ENCODE data around the gene NUDT1. TPM values are rescaled to one million over a fixed set of nuclear protein-coding genes. Genes with fewer than 3 reads are reported as not detected.

Gene NUDT1
- polyA plus RNA-seq, 1 donor from 2014 or later, result 52.1 TPM

DNA sequence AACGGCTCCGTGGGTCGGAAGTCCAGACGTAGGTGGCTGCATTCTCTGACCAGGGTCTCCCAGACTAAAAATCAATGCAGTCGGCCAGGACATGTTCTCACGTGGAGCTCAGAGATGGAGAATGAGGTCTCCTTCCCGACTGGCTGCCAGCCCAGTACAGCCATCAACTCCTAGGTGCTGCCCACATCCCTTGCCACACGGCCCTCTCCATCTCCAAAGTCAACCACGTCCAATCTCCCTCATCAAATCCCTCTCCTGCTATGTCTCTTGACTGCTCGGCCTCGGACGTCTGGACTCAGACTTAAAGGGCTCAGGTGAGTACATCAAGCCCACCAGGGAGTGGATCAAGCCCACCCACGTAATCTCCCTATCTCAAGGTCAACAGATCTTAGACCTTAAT lies 16.2 kb upstream of the NUDT1 start:
- Mint-ChIP-seq H3K9me3 (no peaks in the 10 kb centered on the region), H3K4me3 (peak overlapping the region in 1 of 4 donors; percentile 28), H3K4me1 (peaks cover 0 to 7% (median 5%) of the 10 kb centered on the region in 3 donors), H3K27ac (no peak overlapping the region), H3K27me3 (no peaks in the 10 kb centered on the region), H3K36me3 (peaks cover 2% of the 10 kb centered on the region)

DNA sequence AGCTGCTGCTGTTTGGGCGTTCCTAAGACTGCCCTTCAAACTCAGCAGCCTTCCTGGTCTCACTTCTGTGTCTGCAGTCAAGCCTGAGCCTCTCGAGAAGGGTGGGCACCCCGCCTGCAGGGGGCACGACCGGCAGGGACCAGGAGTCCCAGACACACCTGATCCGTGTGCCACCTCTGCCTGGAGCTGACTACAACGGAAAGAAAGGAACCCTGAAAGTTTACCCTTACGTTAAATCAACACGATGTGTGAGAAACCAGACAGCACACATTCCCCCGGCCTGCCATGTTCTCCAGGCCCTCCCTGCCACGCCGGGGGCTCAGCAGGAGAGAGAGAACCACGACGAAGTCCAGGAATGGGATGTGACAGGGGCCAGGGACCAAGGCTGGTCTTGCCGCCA lies 14.3 kb upstream of the NUDT1 start:
- no peaks in the 10 kb centered on the region for H3K9me3 Mint-ChIP-seq
- H3K4me1 Mint-ChIP-seq, result peaks cover 8 to 13% (median 11%) of the 10 kb centered on the region in 3 donors
- no peak overlapping the region for H3K27ac Mint-ChIP-seq
- H3K27me3 Mint-ChIP-seq, result no peaks in the 10 kb centered on the region
- H3K4me3 Mint-ChIP-seq, result peak overlapping the region in 1 of 4 donors; percentile 70
- H3K36me3 Mint-ChIP-seq, result peaks cover 2% of the 10 kb centered on the region

DNA sequence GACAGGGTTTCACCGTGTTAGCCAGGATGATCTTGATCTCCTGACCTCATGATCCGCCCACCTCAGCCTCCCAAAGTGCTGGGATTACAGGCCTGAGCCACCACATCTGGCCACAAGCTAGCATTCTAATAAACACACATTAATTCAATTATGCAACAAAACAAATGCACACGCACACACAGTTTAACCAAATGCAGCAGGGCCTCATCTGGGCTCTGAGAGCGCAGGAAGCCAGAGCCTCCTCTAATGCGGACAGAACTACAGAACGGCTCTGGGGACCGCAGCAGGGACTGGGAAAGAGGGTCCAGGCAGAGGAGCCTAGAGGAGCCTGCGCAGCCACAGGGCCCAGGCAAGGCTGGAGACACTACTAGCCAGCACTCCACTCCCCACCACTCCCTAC lies 13.1 kb upstream of the NUDT1 start:
- H3K36me3 Mint-ChIP-seq, result peaks cover 2% of the 10 kb centered on the region
- H3K4me3 Mint-ChIP-seq, result peak overlapping the region in 1 of 4 donors; percentile 80
- H3K4me1 Mint-ChIP-seq, result peaks cover 8 to 17% (median 13%) of the 10 kb centered on the region in 3 donors
- H3K27ac Mint-ChIP-seq, result no peak overlapping the region
- no peaks in the 10 kb centered on the region for H3K27me3 Mint-ChIP-seq
- no peaks in the 10 kb centered on the region for H3K9me3 Mint-ChIP-seq

DNA sequence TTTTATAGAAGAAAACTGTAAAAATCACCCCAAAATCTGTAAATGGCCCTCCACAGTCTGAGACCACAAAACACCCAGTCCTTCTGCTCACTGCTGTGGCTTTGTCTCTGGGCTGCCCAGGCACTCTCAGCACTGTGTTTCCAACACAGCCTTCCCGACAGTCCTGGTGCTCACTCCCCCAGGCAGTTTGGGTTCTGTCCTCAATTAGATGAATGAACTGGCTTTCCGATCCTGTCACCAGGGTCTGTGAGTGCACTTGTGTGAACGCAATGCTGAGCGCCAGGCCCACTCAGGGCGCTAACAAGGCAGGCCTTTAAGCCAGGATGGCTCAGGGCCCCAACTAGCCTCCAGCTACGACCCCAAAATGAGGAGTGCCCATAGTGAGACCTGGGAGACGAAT lies 12.6 kb upstream of the NUDT1 start:
- Mint-ChIP-seq H3K27me3 (no peaks in the 10 kb centered on the region), H3K27ac (no peak overlapping the region), H3K36me3 (peaks cover 2% of the 10 kb centered on the region), H3K4me1 (peaks cover 8 to 17% (median 12%) of the 10 kb centered on the region in 3 donors), H3K4me3 (peak overlapping the region in 1 of 4 donors; percentile 80), H3K9me3 (no peaks in the 10 kb centered on the region)

DNA sequence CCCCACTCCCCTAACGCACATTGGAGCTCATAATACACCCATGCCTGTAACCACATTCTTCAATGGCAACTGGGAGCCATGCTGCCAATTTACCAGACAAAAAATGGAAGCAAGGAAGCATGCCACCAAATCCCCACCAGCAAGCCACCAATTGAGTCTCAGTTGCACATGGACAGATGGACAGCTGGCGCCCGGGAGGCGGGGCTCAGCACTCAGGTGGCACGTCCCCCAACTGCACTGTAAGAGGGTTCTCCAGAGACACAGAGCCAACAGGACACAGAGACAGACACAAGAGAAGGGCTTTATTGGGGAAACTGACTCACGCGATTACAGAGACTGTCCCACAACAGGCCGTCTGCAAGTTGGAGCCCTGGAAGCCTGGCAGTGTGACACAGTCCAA lies 11.8 kb upstream of the NUDT1 start:
- Mint-ChIP-seq H3K36me3 (peaks cover 4% of the 10 kb centered on the region), H3K27ac (no peak overlapping the region), H3K27me3 (no peaks in the 10 kb centered on the region), H3K4me3 (peak overlapping the region in 3 of 4 donors; percentile 60 to 80 (median 70)), H3K4me1 (peaks cover 8 to 17% (median 13%) of the 10 kb centered on the region in 3 donors), H3K9me3 (no peaks in the 10 kb centered on the region)

DNA sequence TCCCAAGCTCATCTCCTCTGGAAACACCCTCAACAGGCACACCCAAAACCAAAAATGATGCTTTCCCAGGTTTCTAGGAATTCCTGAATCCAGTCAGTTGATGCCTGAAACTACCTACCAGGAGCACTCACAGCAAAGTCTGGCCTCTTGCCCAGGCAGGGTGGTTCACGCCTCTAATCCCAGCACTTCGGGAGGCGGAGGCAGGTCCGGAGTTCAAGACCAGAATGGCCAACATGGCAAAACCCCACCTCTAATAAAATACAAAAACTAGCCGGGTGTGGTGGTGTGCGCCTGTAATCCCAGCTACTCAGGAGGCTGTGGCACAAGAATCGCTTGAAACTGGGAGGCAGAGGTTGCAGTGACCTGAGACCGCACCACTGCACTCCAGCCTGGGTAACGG lies 11.1 kb upstream of the NUDT1 start:
- Mint-ChIP-seq H3K9me3 (no peaks in the 10 kb centered on the region), H3K27me3 (no peaks in the 10 kb centered on the region), H3K4me1 (peaks cover 8 to 20% (median 13%) of the 10 kb centered on the region in 3 donors), H3K27ac (no peak overlapping the region), H3K4me3 (peak overlapping the region in 2 of 4 donors; percentile 60 to 68), H3K36me3 (peaks cover 4% of the 10 kb centered on the region)

DNA sequence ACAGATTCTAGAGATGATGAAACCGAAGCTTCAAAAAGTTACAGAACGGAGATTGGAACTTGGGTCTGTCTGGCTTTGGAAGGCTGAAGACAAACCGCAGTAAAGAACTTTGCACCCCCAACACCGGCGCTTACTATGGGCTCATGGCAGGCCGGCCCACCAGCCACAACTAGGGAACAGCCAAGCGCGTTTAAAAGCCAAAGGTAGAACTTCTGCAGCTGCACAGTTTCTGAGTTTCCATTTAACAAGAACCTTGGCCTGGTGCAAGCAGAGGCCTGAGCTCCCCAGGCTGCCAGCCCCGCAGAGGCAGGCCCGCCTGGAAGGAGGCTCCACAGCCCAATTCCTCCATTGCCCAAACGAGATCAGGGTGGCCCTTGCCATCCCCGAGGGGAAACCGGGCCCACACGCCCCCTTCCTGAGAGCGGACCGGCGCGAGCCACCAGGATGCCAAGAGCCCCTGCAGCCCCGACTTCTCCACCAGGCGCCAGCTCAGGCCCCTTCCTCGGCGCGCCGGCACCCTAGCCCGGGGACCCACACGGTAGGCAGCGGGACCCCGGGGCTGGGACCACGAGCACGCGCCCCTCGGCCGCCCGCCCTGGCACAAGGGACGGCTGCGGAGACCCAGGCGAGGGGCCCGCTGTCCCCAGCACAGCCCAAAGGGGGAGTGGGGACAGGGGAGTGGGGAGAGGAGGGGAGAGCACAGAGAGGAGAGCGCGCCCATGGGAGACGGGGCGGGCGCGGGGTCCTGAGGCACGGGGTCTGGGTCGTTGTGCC lies 9.8 kb upstream of the NUDT1 start:
- H3K36me3 Mint-ChIP-seq, result peaks cover 5% of the 10 kb centered on the region
- peak overlapping the region; percentile 50 to 90 (median 83) for H3K27ac Mint-ChIP-seq
- H3K4me1 Mint-ChIP-seq, result peaks cover 10 to 24% (median 14%) of the 10 kb centered on the region in 3 donors
- H3K27me3 Mint-ChIP-seq, result no peaks in the 10 kb centered on the region
- H3K4me3 Mint-ChIP-seq, result peak overlapping the region; percentile 90 to 95 (median 93)
- peaks cover 0 to under 1% (median 0%) of the 10 kb centered on the region in 3 donors for H3K9me3 Mint-ChIP-seq

DNA sequence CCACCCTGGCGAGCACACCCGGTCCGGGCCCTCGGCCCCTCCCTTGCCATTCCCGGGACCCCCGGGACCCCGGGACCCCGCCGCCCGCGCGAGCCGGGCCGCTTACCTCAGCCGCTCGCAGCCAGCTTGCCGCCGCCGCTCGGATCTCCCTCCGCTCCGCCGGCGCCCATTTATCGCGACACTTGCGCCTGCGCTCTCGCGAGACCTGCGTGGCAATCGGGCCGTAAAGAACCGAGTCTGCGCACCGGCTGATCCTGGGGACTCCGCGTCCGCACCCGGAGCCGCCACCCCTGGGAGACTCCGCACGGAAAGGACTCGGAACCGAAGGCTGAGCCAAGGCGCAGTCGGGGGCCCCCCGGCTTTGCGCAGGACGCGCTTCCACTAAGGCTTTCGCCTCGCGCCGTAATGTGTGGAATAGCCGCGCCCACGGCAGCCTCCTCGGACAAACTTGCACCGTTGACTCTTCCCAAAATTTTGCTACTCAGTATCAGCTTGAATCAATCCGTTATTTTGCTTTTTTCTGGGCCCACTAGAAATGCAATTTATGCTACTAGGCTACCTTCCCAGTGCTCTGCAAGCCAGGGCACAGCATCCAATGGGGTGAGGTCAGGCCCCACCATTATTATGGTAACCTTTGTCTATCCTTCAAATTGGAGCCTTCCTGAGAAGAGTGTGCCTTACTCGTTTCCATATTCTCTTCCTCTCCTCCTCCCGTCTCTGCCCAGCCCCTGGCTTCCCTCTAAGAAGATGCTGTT lies 9.1 kb upstream of the NUDT1 start, which contains the start of gene MAD1L1:
Gene MAD1L1 (minus strand): TSS at position 180 of the 755 bp plus-strand sequence. CDS start 2,812 bp downstream, outside the sequence.
- H3K27me3 Mint-ChIP-seq, result no peaks in the 10 kb centered on the region
- H3K36me3 Mint-ChIP-seq, result peaks cover 6% of the 10 kb centered on the region
- peaks cover 0 to 2% (median 0%) of the 10 kb centered on the region in 3 donors for H3K9me3 Mint-ChIP-seq
- peaks cover 15 to 29% (median 18%) of the 10 kb centered on the region in 3 donors for H3K4me1 Mint-ChIP-seq
- H3K27ac Mint-ChIP-seq, result peak within 1 kb of the TSS; percentile 50 to 90 (median 90)
- H3K4me3 Mint-ChIP-seq, result peak within 1 kb of the TSS; percentile 92 to 95 (median 94)

DNA sequence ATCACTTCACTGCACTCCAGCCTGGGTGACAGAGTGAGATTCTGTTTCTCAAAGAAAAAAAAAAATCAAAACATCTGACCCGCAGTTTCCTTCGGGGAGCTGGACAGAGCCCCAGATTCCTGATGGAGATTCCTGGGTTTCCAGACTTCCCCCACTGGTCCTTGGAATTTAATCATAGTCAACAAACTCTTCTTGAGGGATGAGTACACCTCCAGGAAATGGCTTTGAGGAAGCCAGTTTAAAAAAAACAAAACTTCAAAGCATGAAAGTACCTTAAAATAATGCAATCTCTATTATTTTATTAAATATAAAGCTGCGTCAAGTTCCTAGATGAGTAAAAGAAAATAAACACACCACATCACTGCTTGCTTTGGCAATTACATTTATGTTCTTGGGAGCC lies 8.1 kb upstream of the NUDT1 start:
- H3K4me3 Mint-ChIP-seq, result peak overlapping the region; percentile 34 to 95 (median 65)
- no peaks in the 10 kb centered on the region for H3K27me3 Mint-ChIP-seq
- H3K27ac Mint-ChIP-seq, result no peak overlapping the region
- H3K36me3 Mint-ChIP-seq, result peaks cover 6% of the 10 kb centered on the region
- H3K4me1 Mint-ChIP-seq, result peaks cover 15 to 32% (median 18%) of the 10 kb centered on the region in 3 donors
- H3K9me3 Mint-ChIP-seq, result peaks cover 0 to 2% (median 0%) of the 10 kb centered on the region in 3 donors

DNA sequence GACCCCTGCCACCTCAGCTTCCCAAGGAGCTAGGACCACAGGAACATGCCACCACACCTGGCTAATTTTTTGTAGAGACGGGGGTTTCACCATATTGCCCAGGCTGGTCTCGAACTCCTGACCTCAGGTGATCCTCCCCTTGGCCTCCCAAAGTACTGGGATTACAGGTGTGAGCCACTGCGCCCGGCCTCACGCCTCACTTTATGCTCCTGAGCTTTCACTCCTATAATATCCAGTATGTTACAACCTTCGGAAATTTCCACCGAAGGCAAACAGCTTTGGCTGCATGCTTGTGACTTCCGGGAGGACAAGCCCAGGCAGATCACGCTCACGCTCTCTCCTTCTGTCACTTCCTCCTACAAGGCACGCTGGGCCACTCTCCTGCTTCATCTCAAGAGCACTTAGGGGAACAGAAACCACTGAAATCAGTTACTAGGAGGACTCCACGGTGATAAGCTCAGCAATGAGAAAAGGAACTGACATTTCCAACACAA lies 4.9 kb upstream of the NUDT1 start:
- Mint-ChIP-seq H3K9me3 (peaks cover 0 to 2% (median 0%) of the 10 kb centered on the region in 3 donors), H3K27ac (peak overlapping the region; percentile 90 to 100 (median 99)), H3K4me3 (peak overlapping the region; percentile 81 to 95 (median 87))

DNA sequence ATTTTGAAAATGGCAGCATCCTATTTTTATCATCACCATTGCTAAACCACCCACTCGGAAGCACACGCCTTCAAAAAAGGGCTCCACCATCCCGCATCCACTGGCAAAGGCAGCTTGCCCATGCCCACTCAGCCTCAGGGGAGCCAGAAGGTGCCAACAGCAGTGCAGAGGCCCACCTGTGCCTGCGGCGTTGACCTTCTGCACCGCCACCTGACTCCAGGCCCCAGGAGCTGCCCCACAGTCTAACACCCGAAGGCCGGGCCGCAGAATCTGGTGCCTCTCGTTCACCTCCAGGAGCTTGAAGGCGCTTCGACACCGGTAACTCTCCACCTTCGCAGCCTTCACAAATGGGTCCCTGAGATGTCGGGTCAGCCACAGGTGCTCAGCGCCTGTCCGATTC lies 2.8 kb upstream of the NUDT1 start:
- H3K27me3 Mint-ChIP-seq, result no peaks in the 10 kb centered on the region
- H3K9me3 Mint-ChIP-seq, result peaks cover 0 to 2% (median 0%) of the 10 kb centered on the region in 3 donors
- H3K27ac Mint-ChIP-seq, result peak overlapping the region in 1 of 3 donors; percentile 42
- H3K36me3 Mint-ChIP-seq, result peaks cover 5% of the 10 kb centered on the region
- peaks cover 15 to 30% (median 19%) of the 10 kb centered on the region in 3 donors for H3K4me1 Mint-ChIP-seq
- peak overlapping the region in 1 of 4 donors; percentile 85 for H3K4me3 Mint-ChIP-seq

More for the DNA sequence above, 4.9 kb upstream of the NUDT1 start:
- H3K4me1 Mint-ChIP-seq, result peaks cover 12 to 31% (median 12%) of the 10 kb centered on the region in 3 donors
- no peaks in the 10 kb centered on the region for H3K27me3 Mint-ChIP-seq
- peaks cover 5% of the 10 kb centered on the region for H3K36me3 Mint-ChIP-seq

DNA sequence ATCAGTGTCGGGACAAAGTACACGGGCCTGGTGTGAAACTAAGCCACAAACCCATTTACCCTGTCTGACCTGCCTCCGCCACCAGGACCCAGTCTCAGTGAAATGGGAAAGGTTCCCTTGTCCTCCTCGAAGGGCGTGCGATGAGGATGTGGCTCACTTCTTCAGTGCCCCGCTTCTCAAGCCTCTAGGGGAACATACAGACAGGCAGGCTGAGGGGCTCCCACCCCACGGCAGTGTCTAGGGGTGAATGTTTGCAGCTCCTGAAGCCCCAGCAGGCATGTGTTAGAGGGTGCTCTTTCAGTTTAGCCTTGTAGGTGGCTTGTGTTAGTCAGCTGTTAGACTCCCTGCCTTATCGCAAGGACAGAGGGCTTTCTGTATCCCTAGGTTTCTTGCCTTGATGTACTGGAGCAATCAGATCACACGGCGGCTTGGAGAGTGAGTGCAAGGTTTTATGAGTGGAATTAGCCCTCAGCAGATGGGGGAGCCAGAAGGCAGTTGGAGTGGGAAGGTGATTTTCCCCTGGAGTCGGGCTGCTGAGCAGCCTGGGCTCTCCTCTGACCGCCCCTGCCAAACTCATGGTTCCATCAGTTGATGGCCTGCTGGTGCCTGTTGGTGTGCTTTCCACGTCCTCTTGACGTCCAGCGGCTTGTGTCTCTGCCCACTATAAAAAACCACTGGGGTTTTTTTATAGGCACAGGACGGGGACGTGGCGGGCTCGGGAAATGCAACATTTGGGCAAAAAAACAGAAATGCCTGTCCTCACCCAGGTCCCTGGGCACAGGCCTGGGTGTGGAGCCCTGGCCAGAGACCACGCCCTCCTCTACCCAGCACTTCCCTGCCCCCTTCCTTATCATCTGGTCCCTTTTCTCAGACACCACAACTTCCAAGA lies 759 bp downstream of the NUDT1 start:
- Mint-ChIP-seq H3K36me3 (no peaks in the 10 kb centered on the region), H3K9me3 (no peaks in the 10 kb centered on the region), H3K27me3 (no peaks in the 10 kb centered on the region), H3K4me1 (peaks cover 8 to 22% (median 12%) of the 10 kb centered on the region in 3 donors), H3K27ac (peak overlapping the region; percentile 92 to 98 (median 92)), H3K4me3 (peak overlapping the region; percentile 88 to 97 (median 96))

DNA sequence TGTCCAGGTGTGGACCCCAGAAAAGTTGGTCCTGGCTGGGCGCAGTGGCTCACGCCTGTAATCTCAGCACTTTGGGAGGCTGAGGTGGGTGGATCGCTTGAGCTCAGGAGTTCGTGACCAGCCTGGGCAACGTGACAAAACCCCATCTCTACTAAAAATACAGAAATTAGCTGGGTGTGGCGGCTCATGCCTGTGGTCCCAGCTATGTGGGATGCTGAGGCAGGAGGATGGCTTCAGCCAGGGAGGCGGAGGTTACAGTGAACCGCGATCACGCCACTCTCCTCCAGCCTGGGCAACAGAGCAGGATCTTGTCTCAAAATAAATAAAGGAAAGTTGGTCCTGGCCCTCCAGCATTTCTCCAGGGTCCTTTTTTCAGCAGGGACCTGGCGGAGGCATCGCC lies 1.4 kb downstream of the NUDT1 start:
- Mint-ChIP-seq H3K4me3 (peak overlapping the region; percentile 84 to 97 (median 92)), H3K9me3 (no peaks in the 10 kb centered on the region), H3K4me1 (peaks cover 10 to 22% (median 12%) of the 10 kb centered on the region in 3 donors), H3K36me3 (no peaks in the 10 kb centered on the region), H3K27me3 (no peaks in the 10 kb centered on the region), H3K27ac (peak overlapping the region in 1 of 3 donors; percentile 98)

DNA sequence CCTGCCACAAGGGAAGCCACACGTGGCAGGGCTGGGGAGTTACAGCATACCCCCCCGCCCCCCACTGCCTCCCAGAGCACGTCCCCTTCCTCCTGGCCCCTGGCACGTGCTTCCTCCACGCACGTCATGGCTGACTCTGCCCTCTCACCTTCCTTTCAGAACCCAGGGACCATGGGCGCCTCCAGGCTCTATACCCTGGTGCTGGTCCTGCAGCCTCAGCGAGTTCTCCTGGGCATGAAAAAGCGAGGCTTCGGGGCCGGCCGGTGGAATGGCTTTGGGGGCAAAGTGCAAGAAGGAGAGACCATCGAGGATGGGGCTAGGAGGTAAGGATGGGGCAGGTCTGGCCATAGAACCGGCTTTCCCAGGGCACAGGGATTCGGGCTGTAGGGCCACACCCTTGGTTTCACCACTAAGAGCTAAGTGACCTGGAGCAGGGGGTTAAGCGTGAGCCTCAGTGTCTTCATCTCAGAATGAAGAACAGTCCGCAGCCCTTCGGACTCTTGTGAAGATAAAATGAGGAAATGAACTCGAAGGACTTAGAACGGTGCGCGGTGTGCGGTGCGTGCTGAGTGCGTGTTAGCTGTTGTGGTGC lies 2.5 kb downstream of the NUDT1 start:
- Mint-ChIP-seq H3K4me3 (peak overlapping the region in 1 of 4 donors; percentile 66), H3K36me3 (no peaks in the 10 kb centered on the region), H3K9me3 (no peaks in the 10 kb centered on the region), H3K4me1 (peaks cover 15 to 31% (median 20%) of the 10 kb centered on the region in 3 donors), H3K27ac (no peak overlapping the region), H3K27me3 (no peaks in the 10 kb centered on the region)
